Urinary bladder (tissue), 4 donors: ENCODE results near the gene LCNL1. TPM values are rescaled to one million over a fixed set of nuclear protein-coding genes. Genes with fewer than 3 reads are reported as not detected.

ENCODE experiments used
- DNase-seq: peaks from one replicate; pipeline ENCODE4 v3.0.0-alpha.2; 2015; ENCODE audit errors: extremely low spot score
- H3K27ac ChIP-seq: one replicate; pipeline ENCODE4 v1.5.1; 2013; ENCODE audit warnings: low read depth, mild to moderate bottlenecking, moderate library complexity
- H3K36me3 ChIP-seq: one replicate; pipeline ENCODE4 v1.6.1; 2013; ENCODE audit warnings: mild to moderate bottlenecking, moderate library complexity; ENCODE audit not compliant: insufficient read depth
- H3K4me1 ChIP-seq: one replicate; pipeline ENCODE4 v1.6.1; 2013; ENCODE audit warnings: mild to moderate bottlenecking, moderate library complexity; ENCODE audit not compliant: insufficient read depth
- H3K4me3 ChIP-seq: one replicate; pipeline ENCODE4 v1.5.1; 2013; ENCODE audit warnings: low read depth, low read length
- WGBS: extraction: QIAGEN DNeasy Blood & Tissue Kit; methylation state at CpG from one replicate; pipeline ENCODE4 v1.1.7; 2013; 5-methylcytosine and 5-hydroxymethylcytosine counted together
- polyA plus RNA-seq: library from polyadenylated mRNA; stranded (reverse); fragments of 200-250 nt; gene quantifications from one replicate; pipeline ENCODE4 v1.2.3, GENCODE V29; 2013
- total RNA-seq: library from RNA; depleted of rRNA; stranded (reverse); fragments of >200 nt; gene quantifications from one replicate; pipeline ENCODE4 v1.2.3, GENCODE V29; 2014
- donor health status: healthy with polysubstance abuse.
- donor health status: healthy.

Gene LCNL1
- total and polyA plus RNA-seq, 2 donors: 0.11 to 0.30 TPM

GRCh38 chr9:136951541-136952320 lies 31.1 kb upstream of the LCNL1 start, which contains the start of gene LCN12:
LCN12 (plus strand) TSS chr9:136952273; CDS start chr9:136952328, 55 bp downstream.
- H3K27ac ChIP-seq: no peak within 1 kb of the TSS
- H3K4me3 ChIP-seq: no peak within 1 kb of the TSS
- WGBS: 80% methylated on average over 14 of the region's 14 CpGs

GRCh38 chr9:136952321-136952850 lies 30.4 kb upstream of the LCNL1 start:
- Histone ChIP-seq H3K4me3 (no peak overlapping the region), H3K36me3 (no peaks in the 10 kb centered on the region), H3K27ac (no peak overlapping the region), H3K4me1 (no peaks in the 10 kb centered on the region)
- WGBS: 60% methylated on average over 15 of the region's 15 CpGs
- no peak for DNase-seq

More at GRCh38 chr9:136951541-136952320, 31.1 kb upstream of the LCNL1 start, which contains the start of gene LCN12:
- no peak for DNase-seq
- H3K4me1 ChIP-seq: no peaks in the 10 kb centered on the region
- no peaks in the 10 kb centered on the region for H3K36me3 ChIP-seq

GRCh38 chr9:136952876-136953770 lies 29.7 kb upstream of the LCNL1 start:
- H3K36me3 ChIP-seq: no peaks in the 10 kb centered on the region
- WGBS: 91% methylated on average over 44 of the region's 44 CpGs
- no peaks in the 10 kb centered on the region for H3K4me1 ChIP-seq
- no peak overlapping the region for H3K27ac ChIP-seq
- no peak for DNase-seq
- no peak overlapping the region for H3K4me3 ChIP-seq

- DNase-seq: no peak
- no peaks in the 10 kb centered on the region for H3K36me3 ChIP-seq
- WGBS: 80% methylated on average over 19 of the region's 19 CpGs
- H3K27ac ChIP-seq: no peak overlapping the region
- H3K4me3 ChIP-seq: no peak overlapping the region
- H3K4me1 ChIP-seq: no peaks in the 10 kb centered on the region
These were observed 29.0 kb upstream of the LCNL1 start for GRCh38 chr9:136953771-136954269.

- Histone ChIP-seq H3K4me3 (no peak overlapping the region), H3K4me1 (no peaks in the 10 kb centered on the region), H3K36me3 (no peaks in the 10 kb centered on the region), H3K27ac (no peak overlapping the region)
- 83% methylated on average over 25 of the region's 25 CpGs for WGBS
- DNase-seq: no peak
These were observed 28.3 kb upstream of the LCNL1 start for GRCh38 chr9:136954270-136955083.

- WGBS: 82% methylated on average over 14 of the region's 14 CpGs
These were observed 27.4 kb upstream of the LCNL1 start for GRCh38 chr9:136955202-136955942.

GRCh38 chr9:136955943-136956335 lies 26.9 kb upstream of the LCNL1 start:
- Histone ChIP-seq H3K27ac (no peak overlapping the region), H3K4me1 (no peaks in the 10 kb centered on the region), H3K36me3 (no peaks in the 10 kb centered on the region), H3K4me3 (no peak overlapping the region)
- 91% methylated on average over 9 of the region's 9 CpGs for WGBS
- no peak for DNase-seq

More at GRCh38 chr9:136955202-136955942, 27.4 kb upstream of the LCNL1 start:
- no peak for DNase-seq
- no peak overlapping the region for H3K4me3 ChIP-seq
- H3K4me1 ChIP-seq: no peaks in the 10 kb centered on the region
- no peak overlapping the region for H3K27ac ChIP-seq
- H3K36me3 ChIP-seq: no peaks in the 10 kb centered on the region

- Histone ChIP-seq H3K4me1 (no peaks in the 10 kb centered on the region), H3K27ac (no peak overlapping the region), H3K36me3 (no peaks in the 10 kb centered on the region), H3K4me3 (no peak overlapping the region)
- DNase-seq: no peak
- 95% methylated on average over 4 of the region's 4 CpGs for WGBS
These were observed 26.2 kb upstream of the LCNL1 start for GRCh38 chr9:136956604-136957003.

GRCh38 chr9:136957461-136957860 lies 25.3 kb upstream of the LCNL1 start:
- Histone ChIP-seq H3K4me3 (no peak overlapping the region), H3K4me1 (no peaks in the 10 kb centered on the region), H3K27ac (no peak overlapping the region), H3K36me3 (no peaks in the 10 kb centered on the region)
- WGBS: 93% methylated on average over 1 of the region's 1 CpG
- DNase-seq: no peak

- Histone ChIP-seq H3K4me3 (no peak overlapping the region), H3K4me1 (no peaks in the 10 kb centered on the region), H3K36me3 (no peaks in the 10 kb centered on the region), H3K27ac (no peak overlapping the region)
- WGBS: 93% methylated on average over 6 of the region's 6 CpGs
- DNase-seq: no peak
These were observed 24.9 kb upstream of the LCNL1 start for GRCh38 chr9:136957901-136958300.

GRCh38 chr9:136958473-136958872 lies 24.3 kb upstream of the LCNL1 start:
- 95% methylated on average over 7 of the region's 7 CpGs for WGBS
- no peak for DNase-seq
- H3K4me3 ChIP-seq: no peak overlapping the region
- H3K27ac ChIP-seq: no peak overlapping the region
- H3K4me1 ChIP-seq: no peaks in the 10 kb centered on the region
- no peaks in the 10 kb centered on the region for H3K36me3 ChIP-seq
